ENCODE data around the gene ZC3H18. TPM values are rescaled to one million over a fixed set of nuclear protein-coding genes. Genes with fewer than 3 reads are reported as not detected.

The ZC3H18 gene
- total RNA-seq, 1 experiment from 2014 or later, result 57.8 TPM

- Histone ChIP-seq H3K9me2 (ENCODE audit: insufficient read depth) (no peaks in the 10 kb centered on the region), H2AFZ (ENCODE audit: low read depth, low read length, poor library complexity, severe bottlenecking) (no peak overlapping the region), H3K27ac (ENCODE audit: low read depth, low read length) (no peak overlapping the region), H4K20me1 (ENCODE audit: insufficient read depth) (no peaks in the 10 kb centered on the region), H3K4me3 (replicated peaks in 1 of 2; ENCODE audit: low read depth in 1 of 2, low read length in 2 of 2) (no peak overlapping the region), H3K9ac (ENCODE audit: low read length) (no peak overlapping the region), H3K79me2 (ENCODE audit: insufficient read depth, low read length) (no peaks in the 10 kb centered on the region), H3K27me3 (ENCODE audit: insufficient read depth, low read length) (no peaks in the 10 kb centered on the region), H3K9me3 (ENCODE audit: control insufficient read depth in 1 of 2, insufficient read depth in 1 of 2, low read depth in 1 of 2, low read length in 2 of 2) (no peaks in the 10 kb centered on the region), H3K36me3 (ENCODE audit: control insufficient read depth in 1 of 2, insufficient read depth in 2 of 2, low read length in 2 of 2) (no peaks in the 10 kb centered on the region), H3K4me1 (ENCODE audit: control insufficient read depth in 1 of 2, insufficient read depth in 2 of 2, low read length in 2 of 2) (peaks cover 9 to 26% of the 10 kb centered on the region in 2 experiments), H3K4me2 (ENCODE audit: low read length) (no peak overlapping the region)
- intact Hi-C loops (cut with micrococcal nuclease), result no loop called here
- peak; percentile 74 for ATAC-seq
- no peak for TF ChIP-seq FOSL1 (IDR thresholded peaks at IDR 0.05; ENCODE audit: low read depth)
- TF ChIP-seq ZBTB33 (IDR thresholded peaks at IDR 0.05; ENCODE audit: extremely low read depth, insufficient replicate concordance, low read length), result no peak
- no peak for TF ChIP-seq ATF3 (IDR thresholded peaks at IDR 0.05)
- TF ChIP-seq RAD21 (IDR thresholded peaks at IDR 0.05; ENCODE audit: low read depth), result peak; percentile 60; the same call in 1 of the 2 replicates
- TF ChIP-seq ZNF274 (IDR thresholded peaks at IDR 0.05; ENCODE audit: low read depth, low read length), result no peak
- no peak for TF ChIP-seq POLR2AphosphoS5 (IDR thresholded peaks at IDR 0.05; ENCODE audit: low read depth, low read length)
- no peak for TF ChIP-seq EZH2 (IDR thresholded peaks at IDR 0.05)
- no peak for TF ChIP-seq POLR2A (IDR thresholded peaks at IDR 0.05; ENCODE audit: borderline replicate concordance, extremely low read depth, insufficient read depth, insufficient read length)
- no peak for TF ChIP-seq SIN3A (IDR thresholded peaks at IDR 0.05; ENCODE audit: low read depth)
- TF ChIP-seq CTCF (IDR thresholded peaks at IDR 0.05 in 2 of 3, conservative IDR thresholded peaks at IDR 0.05 in 1 of 3; ENCODE audit: borderline replicate concordance in 1 of 3, insufficient read depth in 1 of 3, low read depth in 2 of 3, low read length in 2 of 3), result peak; percentile 57 to 92 (median 83)
- no peak for TF ChIP-seq ELF1 (IDR thresholded peaks at IDR 0.05; ENCODE audit: borderline replicate concordance, low read depth)
- no peak for DNase-seq (ENCODE audit: low read depth, low spot score)
- ChIA-PET POLR2A (no interaction called here), RAD21 (ENCODE audit: low non-redundant PET in 1 of 2, low total read pairs in 2 of 2, uncharacterized antibody in 2 of 2, unreplicated experiment in 2 of 2) (no interaction called here), CTCF (interaction anchor here (0.8 to 1.6 kb wide), 3 partner anchors 8 to 24 kb away, joined by 3 to 6 read pairs (median 3); no protein-coding TSS in a partner anchor)
- no TSS peak for BruUV-seq (replicated peaks)
These were observed 111.0 kb downstream of the ZC3H18 start for GRCh38 chr16:88681084-88681680.

Other genes starting within 250 kb of the ZC3H18 start
- gene ZNF469, start 187.4 kb upstream of the ZC3H18 start, total RNA-seq (2021; ENCODE audit: unreplicated experiment), result 5.9 TPM
- gene ZFPM1, start 117.1 kb upstream of the ZC3H18 start, total RNA-seq (2021; ENCODE audit: unreplicated experiment), result 14.6 TPM
- gene IL17C, start 68.2 kb downstream of the ZC3H18 start, total RNA-seq (2021; ENCODE audit: unreplicated experiment), result not detected
- gene CYBA, start 80.7 kb downstream of the ZC3H18 start, total RNA-seq (2021; ENCODE audit: unreplicated experiment), result 321 TPM
- gene MVD, start 92.7 kb downstream of the ZC3H18 start, total RNA-seq (2021; ENCODE audit: unreplicated experiment), result 119 TPM
- gene SNAI3, start 116.1 kb downstream of the ZC3H18 start, total RNA-seq (2021; ENCODE audit: unreplicated experiment), result 2.2 TPM
- gene RNF166, start 136.0 kb downstream of the ZC3H18 start, total RNA-seq (2021; ENCODE audit: unreplicated experiment), result 39.4 TPM
- 71.3 TPM for gene CTU2, start 136.1 kb downstream of the ZC3H18 start, total RNA-seq (2021; ENCODE audit: unreplicated experiment)
- gene PIEZO1, start 214.8 kb downstream of the ZC3H18 start, total RNA-seq (2021; ENCODE audit: unreplicated experiment), result 224 TPM
- gene CDT1, start 233.4 kb downstream of the ZC3H18 start, total RNA-seq (2021; ENCODE audit: unreplicated experiment), result 160 TPM
- 311 TPM for gene APRT, start 241.5 kb downstream of the ZC3H18 start, total RNA-seq (2021; ENCODE audit: unreplicated experiment)